Spleen (tissue), 7 donors: ENCODE results near the gene ABCA10.

Experiments used
- POLR2A ChIP-seq, 3 donors: fragments of 450-650 bp; IDR thresholded peaks; one replicate each; pipeline ENCODE4 v1.5.1; 2017; ENCODE audit warnings: antibody characterized with exemption in 3 of 3, mild to moderate bottlenecking in 1 of 3
- TF ChIP-seq, protein P1 (sequence below), 11 experiments: fragments of 200-600 bp in 7 of 11; fragments of 450-650 bp in 4 of 11; sonication (generic) in 4 of 11; IDR thresholded peaks in 8 of 11; conservative IDR thresholded peaks in 3 of 11; 1 replicate in 7 of 11; 2 replicates in 4 of 11; pipeline versions ENCODE4 v1.4.0 to v1.8.0; 2016 to 2021; ENCODE audit warnings: antibody characterized with exemption in 11 of 11, inconsistent platforms in 4 of 11, mild to moderate bottlenecking in 1 of 11
- donor health status: DM: no; HTN: no; CAD: no; lungs with moderate emphysema.
- donor health status: DM: no; HTN: no; CAD: no.
- donor health status: DM: no; HTN: no; CAD: no.

DNA sequence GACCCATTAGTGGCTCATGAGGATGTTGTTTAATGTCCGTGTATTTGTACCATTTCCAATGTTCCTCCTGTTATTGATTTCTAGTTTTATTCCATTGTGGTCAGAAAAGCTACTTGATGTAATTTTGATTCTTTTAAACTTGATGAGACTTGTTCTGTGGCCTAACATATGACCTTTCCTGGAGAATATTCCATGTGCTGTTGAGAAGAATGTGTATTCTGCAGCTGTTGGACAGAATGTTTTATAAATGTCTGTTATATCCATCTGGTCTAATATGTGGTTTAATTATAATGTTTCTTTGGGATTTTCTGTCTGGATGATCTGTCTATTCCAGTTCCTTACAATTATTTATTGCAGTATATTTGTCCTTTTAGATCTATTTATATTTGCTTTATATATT is 2.9 kb upstream of the ABCA10 start:
- no peak for TF ChIP-seq POLR2A (IDR thresholded peaks at IDR 0.05)
- TF ChIP-seq, protein P1, sequence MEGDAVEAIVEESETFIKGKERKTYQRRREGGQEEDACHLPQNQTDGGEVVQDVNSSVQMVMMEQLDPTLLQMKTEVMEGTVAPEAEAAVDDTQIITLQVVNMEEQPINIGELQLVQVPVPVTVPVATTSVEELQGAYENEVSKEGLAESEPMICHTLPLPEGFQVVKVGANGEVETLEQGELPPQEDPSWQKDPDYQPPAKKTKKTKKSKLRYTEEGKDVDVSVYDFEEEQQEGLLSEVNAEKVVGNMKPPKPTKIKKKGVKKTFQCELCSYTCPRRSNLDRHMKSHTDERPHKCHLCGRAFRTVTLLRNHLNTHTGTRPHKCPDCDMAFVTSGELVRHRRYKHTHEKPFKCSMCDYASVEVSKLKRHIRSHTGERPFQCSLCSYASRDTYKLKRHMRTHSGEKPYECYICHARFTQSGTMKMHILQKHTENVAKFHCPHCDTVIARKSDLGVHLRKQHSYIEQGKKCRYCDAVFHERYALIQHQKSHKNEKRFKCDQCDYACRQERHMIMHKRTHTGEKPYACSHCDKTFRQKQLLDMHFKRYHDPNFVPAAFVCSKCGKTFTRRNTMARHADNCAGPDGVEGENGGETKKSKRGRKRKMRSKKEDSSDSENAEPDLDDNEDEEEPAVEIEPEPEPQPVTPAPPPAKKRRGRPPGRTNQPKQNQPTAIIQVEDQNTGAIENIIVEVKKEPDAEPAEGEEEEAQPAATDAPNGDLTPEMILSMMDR (IDR thresholded peaks at IDR 0.05 in 8 of 11, conservative IDR thresholded peaks at IDR 0.05 in 3 of 11): no peak
